Right kidney (tissue), 1 donor: ENCODE data around the gene CLEC16A.

Source experiments
- DNase-seq: peaks from one replicate; pipeline ENCODE4 v3.0.0-alpha.2; 2016

The CLEC16A gene

GRCh38 chr16:11088074-11088730 lies 143.8 kb downstream of the CLEC16A start:
- DNase-seq = no peak

GRCh38 chr16:11088831-11089230 lies 144.5 kb downstream of the CLEC16A start:
- no peak for DNase-seq

- DNase-seq = no peak
Observed at GRCh38 chr16:11089504-11090124, 145.2 kb downstream of the CLEC16A start.

- DNase-seq = no peak
Observed at GRCh38 chr16:11090232-11090631, 145.9 kb downstream of the CLEC16A start.

GRCh38 chr16:11091021-11091785 lies 146.8 kb downstream of the CLEC16A start:
- no peak for DNase-seq

- DNase-seq = no peak
Observed at GRCh38 chr16:11092788-11093571, 148.6 kb downstream of the CLEC16A start.

GRCh38 chr16:11093572-11094074 lies 149.3 kb downstream of the CLEC16A start:
- DNase-seq = no peak

- no peak for DNase-seq
Observed at GRCh38 chr16:11094075-11094856, 149.9 kb downstream of the CLEC16A start.

- no peak for DNase-seq
Observed at GRCh38 chr16:11094857-11095565, 150.6 kb downstream of the CLEC16A start.

GRCh38 chr16:11095935-11096334 lies 151.6 kb downstream of the CLEC16A start:
- DNase-seq = no peak

GRCh38 chr16:11097094-11097786 lies 152.9 kb downstream of the CLEC16A start:
- no peak for DNase-seq

- DNase-seq = no peak
Observed at GRCh38 chr16:11097787-11098167, 153.4 kb downstream of the CLEC16A start.

- no peak for DNase-seq
Observed at GRCh38 chr16:11098601-11099390, 154.4 kb downstream of the CLEC16A start.

- DNase-seq = no peak
Observed at GRCh38 chr16:11099672-11100205, 155.4 kb downstream of the CLEC16A start.

- no peak for DNase-seq
Observed at GRCh38 chr16:11100239-11100750, 155.9 kb downstream of the CLEC16A start.

GRCh38 chr16:11101283-11101682 lies 156.9 kb downstream of the CLEC16A start:
- DNase-seq = no peak

- no peak for DNase-seq
Observed at GRCh38 chr16:11101695-11102522, 157.5 kb downstream of the CLEC16A start.

- DNase-seq = no peak
Observed at GRCh38 chr16:11102523-11102898, 158.1 kb downstream of the CLEC16A start.
